Stimulated activated CD8-positive, alpha-beta memory T cell treated with anti-CD3 and anti-CD28 coated beads, Interleukin-12 subunit alpha, Interleukin-12 subunit beta, amount 100 ng/mL, for 4 hours (primary cell): Measurements from ENCODE around the gene LIPC.

Source experiments
- DNase-seq: peaks from one replicate; pipeline ENCODE4 v3.0.0-alpha.2; 2020; ENCODE audit warnings: low read depth

The LIPC gene

DNA sequence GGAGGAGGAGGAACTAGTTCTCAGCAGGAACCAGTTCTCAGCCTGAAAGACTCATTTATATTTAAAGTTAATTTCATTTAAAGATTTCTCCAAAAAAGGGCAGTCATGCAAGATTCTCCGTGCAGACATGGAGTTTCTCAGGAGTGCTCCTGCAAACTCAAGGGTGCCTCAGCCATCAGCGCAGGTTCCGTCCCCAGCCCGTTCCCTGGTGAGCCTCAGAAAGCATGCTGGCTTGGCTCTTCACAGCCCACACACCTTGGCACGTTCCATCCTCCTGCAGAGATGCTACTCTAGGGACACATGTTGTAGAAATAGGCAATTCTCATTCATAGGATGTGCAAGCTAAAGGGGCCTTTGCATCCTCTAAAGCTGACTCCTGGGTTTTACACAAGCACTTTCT lies 123.0 kb downstream of the LIPC start:
- DNase-seq = no peak

DNA sequence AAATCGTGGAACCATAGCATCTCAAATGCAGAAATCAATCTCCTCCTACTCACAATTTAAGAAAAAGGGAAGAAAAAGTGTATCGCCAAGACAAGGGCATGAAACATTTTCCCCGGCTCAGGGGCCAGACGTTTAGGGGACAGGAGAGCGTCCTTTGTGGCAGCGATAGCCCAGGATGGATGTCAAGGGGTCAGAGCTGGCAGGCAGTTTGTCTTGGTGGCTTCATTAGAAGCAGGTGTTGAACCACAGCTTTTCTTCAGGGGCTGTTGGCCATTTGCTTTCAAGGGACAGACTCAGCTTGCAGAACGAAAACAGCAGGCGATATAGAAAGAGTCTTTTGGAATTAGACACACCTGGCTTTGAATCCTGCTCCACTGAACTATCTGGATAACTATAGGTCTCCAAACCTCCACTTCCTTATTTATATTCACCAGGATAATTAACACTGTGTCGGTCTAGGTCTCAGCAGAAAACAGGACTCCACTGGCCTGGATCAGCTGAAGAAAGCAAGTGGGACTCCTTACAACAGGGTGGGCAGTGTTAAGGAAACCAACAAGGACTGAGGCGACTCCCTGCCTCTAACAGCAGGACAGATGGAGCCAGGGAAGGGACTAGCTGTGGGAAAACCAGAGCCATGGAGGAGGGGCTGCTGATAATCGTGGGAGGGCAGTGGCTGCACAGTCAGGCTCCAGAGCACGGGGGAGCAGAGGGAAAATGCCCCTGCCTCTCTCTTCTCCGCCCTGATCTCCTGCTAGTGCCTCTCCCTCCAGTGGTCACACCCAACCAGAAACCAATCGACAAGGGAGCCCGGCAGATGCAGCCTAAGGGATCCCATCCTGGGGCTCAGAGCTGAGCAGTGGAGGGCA lies 123.6 kb downstream of the LIPC start:
- DNase-seq = no peak

DNA sequence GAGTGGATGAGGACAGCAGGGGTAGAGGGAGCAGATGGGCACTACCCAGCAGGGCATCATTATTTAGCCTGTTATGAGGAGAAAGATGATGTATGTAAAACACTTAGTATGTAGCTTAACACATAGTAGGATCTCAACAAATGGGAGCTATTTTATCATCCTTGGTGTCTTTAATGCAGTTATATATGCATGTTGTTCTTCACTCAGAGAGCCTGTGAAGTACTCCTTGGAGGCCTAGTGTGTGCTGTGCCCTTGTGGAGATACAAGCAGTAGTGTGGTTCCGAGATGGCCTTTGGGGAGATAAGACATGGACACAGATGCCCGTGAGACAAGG lies 124.2 kb downstream of the LIPC start:
- no peak for DNase-seq

DNA sequence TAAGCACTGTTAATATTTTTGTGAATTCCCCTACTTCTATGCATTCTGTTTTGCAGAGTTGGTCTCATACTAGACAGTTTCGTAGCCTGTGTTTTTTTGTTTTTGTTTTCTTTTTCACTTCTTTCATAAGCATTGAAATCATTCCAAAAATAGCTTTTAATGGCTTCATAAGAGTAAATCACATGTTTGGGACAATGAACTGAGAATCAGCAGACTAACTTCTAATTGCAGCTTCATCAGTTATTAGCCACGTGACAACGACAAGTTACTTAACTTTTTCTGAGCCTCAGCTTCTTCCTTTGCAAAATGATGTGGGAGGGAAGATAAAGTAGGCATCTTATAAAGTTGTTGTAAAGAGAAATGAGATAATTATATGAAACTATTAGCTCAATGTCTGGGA lies 124.8 kb downstream of the LIPC start:
- DNase-seq = no peak

DNA sequence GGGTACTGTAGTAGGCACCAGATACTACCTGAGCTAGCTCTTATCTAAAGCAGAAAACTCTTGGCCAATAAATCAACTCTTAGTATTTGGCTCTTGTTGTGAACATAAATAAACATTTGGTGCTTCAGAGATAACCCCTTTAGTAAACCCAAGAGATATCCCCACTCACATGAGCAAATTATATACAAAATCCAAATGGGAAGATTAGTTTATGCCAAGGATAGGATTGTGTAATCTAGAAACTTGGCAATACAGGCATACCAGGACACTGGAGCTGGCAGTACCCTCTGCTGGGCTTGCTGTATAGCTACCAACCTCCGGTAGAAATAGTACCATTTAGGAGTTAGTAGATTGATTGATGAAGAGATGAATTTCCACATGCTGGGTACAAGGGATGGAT lies 127.0 kb downstream of the LIPC start:
- no peak for DNase-seq

DNA sequence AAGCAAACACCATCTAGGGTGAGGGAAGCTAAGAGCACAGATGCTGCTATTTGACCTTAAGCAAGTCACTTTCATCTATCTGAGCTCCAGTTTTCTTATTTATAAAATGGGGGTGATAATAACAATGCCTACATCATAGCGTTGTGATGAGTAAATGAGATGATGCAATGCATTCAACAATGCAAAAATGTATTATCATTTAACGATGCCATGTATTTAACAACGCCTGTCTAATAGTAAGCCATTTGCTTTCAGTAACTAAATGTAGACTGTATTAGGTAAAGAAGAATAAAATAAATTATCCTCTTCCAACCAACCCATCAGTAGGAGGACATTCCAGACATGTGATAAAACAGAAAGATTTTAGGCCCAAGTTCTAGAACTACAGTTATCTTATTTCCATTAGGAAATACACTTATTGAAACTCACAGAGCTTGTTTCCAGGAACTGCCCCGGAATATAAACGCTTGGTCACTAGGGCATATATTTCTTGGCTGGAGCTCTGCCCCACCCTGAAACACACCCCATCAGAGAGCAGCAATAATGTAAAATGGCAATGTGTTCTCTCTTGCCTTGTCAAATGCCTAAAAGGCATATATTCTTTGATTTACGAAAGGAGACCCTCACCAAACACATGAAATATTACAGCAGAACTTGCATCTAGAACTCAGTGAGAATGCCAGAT lies 128.3 kb downstream of the LIPC start:
- no peak for DNase-seq

DNA sequence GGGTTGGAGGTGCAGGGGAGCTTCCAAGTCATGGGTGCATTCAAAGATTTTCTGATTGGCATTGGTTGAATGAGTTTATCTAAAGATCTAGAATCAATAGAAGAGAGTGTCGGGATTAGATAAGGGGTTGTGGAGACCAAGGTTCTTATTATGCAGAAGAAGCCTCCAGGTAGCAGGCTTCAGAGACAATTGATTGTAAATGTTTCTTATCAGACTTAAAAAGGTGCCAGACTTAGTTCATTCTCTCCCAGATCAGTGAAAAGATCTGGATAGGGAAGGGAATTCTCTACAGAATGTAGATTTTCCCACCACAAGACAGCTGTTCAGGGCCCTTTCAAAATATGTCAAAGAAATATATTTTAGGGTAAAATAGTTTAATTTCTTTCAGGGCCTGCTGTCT lies 129.5 kb downstream of the LIPC start:
- DNase-seq = no peak

DNA sequence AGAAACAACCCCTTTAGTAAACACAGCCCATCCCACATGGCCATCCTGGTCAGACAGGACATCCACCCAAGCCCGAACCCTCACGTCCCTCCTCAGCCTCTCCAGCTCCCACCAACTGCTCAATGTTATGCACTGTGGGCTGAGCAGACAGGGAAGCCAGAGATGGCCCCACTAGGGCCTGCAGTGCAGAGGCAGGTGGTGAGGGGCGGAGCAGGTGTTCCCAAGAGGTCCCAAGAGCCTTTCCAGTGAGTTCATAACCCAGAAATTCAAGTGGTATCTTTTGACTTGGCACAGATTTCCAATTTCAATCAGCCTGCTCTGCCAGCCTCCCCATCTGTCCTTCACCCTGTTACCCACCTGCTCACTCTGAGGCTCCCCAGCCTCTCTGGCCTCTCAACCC lies 130.3 kb downstream of the LIPC start:
- no peak for DNase-seq

DNA sequence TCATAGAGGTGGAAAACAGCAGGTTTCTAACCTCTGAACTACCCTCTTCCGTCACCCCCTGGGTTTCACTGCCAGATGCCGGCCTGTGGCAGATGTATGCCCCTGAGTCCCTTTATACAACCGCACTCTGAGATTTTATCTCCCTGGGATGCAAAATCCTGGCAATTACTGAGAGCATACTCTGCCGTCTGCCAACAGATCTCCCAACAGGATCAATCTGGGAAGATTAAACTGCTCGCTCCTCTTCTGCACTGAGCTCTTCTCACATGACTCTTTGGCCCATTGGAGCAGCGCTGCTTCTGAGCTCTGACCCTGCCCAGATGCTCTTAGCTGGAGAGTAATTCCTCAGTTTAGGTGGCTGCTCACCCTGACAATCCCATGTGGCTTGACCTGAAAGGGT lies 133.2 kb downstream of the LIPC start:
- DNase-seq = no peak

DNA sequence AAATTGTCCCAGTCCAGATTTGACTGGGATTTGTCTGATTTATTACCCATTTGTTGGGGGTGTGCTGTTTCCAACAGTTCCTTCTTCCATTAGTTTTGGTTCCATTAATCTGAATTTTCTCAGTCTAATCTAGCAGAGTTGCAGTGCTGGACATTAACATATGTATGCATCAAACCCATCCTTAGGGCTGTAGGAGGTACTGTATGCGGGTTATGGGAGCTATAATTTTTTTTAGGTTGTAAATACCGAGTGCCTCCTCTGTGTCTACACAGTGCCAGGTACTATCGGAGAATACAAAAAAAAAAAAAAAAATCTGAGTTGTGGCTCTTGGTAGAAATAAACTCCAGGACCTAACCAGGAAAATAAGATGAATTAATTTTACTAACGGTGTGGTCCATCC lies 133.8 kb downstream of the LIPC start:
- no peak for DNase-seq

DNA sequence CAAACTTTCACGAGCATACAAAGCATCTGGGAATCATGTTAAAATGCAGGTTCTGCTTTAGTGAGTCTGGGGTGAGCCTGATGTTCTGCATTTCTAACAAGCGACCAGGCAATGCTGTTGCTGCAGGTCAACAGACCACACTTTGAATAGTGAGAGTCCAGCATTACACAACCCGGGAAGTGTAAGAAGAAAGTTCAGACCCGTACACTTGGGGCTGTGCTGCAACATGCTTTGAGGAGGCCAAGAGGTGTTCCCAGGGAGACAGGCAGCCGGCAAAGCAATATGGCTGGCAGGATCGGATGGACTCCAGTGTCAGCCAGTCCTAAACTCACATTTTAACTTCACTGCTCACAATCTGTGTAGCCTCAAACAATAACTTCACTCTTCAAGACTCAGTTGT lies 134.2 kb downstream of the LIPC start:
- DNase-seq = no peak

DNA sequence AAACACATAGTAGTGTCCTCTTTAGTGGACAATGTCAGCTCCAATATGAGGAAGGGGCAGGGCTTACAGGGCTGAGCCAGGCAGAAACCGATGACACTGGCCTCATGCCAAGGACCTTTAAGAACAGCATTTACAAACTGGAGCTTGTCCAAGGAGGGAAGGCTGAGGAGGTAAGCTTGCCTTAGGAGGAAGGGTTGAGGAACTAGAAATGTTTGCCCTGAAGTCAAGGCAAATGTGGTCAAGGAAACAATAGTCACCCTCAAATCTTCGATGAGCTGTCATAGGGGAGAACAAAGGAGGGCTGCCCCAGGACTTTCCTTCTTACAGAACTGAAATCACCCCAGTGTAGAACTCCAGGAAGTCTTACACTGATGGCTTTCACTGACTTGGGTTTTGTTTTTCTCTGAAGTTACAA lies 136.4 kb downstream of the LIPC start:
- no peak for DNase-seq

DNA sequence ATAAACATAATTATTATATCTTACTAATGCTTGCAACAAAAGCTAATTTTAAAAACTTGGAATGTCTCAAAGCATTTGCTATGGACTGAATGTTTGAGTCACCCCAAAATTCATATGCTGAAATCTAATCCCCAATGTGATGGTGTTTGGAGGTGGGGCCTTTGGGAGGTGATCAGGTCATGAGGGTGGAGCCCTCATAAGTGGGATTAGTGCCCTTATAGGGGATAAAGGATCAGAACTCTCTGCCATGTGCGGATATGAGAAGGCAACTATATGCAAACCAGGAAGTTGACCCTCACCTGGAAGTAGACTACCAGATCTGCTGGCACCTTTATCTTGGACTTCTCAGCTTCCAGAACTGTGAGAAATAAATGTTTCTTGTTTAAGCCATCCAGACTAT lies 137.7 kb downstream of the LIPC start:
- DNase-seq = no peak

DNA sequence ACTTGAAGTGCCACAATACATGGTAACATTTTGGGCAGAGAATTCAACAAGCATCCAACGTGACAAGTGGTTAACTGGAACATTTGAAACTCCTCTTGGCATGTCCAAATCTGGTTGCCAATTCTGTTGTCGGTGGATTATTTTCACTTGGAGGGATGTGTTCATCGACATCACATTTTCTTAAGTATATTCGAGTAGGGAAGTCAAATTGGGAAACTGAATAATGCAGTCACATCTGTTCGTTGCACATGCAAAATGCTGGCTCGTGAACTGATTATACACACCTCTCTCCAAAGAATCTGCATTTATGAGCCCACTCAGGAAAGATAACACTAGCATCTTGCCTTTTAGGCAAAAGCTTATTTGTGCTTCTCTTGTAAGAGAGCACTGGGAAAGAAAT lies 139.7 kb downstream of the LIPC start:
- no peak for DNase-seq

DNA sequence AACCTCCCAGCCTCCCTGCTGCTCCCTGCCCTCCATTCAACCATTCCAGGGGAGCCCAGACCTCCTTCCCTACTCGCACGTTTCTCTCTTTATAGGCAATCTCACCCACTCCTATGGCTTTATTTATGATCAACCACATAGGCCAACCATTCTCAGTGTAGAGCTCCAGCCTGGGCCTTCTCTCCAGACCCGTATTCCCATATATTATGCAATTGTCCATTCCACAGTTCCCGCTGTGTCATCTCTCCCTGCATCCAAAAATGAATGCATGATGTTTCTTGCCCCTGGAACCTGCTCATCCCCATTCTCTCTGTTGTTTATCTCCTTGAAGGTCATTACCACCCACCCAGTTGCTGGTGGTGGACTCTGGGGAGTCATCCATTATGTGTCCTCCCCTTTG lies 140.7 kb downstream of the LIPC start:
- DNase-seq = no peak

DNA sequence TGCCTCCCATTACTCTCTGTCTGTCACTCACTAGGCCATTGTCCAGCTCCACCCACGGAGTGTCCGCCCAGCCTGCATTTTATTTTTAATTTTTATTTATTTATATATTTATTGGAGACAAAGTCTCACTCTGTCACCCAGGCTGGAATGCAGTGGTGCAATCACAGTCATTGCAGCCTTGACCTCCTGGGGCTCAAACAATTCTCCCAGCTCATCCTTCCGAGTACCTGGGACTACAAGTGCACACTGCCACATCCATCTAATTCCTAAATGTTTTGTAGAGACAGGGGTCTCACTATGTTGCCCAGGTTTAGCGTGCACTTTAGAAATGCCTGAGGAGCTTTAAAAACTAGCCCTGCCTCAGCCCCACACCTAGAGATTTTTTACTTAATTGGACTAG lies 141.5 kb downstream of the LIPC start:
- DNase-seq = no peak

DNA sequence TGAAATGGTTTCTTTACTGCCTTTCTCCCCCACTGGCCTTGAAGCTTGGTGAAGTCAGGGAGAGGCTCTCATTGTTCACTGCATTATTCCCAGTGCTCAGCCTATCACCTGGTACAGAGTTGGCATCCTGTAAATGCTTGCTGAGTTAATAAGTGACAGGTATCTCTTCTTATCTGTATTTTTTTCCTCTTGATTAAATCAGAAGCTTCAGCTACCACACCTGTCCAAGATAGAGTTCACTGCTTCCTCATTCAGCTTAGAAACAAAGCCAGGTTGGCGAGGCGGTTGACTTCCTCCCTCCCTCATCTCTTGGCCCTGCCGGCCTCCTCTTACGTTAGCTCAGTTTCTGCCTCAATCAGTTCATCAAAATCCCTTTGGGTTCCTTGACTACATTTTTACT lies 142.8 kb downstream of the LIPC start:
- no peak for DNase-seq

DNA sequence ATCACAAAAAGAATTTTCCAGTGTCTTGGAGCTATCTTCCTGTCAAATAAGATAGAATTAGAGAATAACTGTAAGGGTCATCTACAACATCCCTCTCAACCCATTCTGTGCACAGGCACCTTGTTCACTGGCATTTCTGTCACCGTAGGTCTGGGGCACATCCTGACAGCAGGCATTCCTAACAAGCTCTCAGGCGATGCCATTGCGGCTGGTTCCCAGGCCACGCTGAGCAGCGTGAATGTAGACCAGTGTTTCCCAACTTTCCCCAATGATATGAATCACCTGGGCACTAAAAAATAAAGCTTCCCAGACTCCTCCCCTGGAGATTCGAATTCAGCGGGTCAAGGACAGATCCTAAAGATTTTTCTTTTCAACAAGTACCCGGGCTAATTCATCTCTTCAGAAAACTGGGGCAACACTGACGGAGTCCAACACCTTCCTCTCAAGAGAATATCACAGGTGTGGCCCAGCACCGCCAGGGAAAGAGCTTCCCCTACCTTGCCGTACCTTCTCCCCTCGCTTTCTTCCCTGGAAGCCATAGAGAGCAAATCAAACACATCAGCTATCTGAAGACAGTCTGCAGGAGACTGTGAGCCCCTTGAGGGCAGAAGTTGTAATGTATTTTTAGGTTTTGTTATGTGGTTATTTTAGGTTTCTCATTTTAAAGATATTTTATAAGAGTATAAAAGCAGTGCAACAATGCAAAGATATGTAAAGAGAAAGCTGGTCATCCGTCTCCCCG lies 143.4 kb downstream of the LIPC start:
- DNase-seq = no peak

DNA sequence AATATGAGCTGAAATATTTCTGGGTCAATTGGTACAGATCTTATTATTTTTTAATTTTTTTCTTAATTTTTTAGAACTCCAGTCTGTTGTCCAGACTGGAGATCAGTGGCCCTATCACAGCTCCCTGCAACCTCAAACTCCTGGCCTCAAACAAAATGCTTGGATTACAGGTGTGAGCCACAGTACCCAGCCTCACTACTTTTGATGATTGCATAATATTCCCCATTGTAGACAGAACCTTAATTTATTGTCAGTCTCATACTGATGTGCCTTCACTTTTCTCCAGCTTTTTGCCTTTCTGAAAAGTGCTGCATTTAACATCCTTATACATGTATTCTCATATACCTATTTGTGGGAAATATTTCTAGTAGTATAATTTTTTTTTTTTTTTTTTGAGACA lies 144.9 kb downstream of the LIPC start:
- DNase-seq = no peak

DNA sequence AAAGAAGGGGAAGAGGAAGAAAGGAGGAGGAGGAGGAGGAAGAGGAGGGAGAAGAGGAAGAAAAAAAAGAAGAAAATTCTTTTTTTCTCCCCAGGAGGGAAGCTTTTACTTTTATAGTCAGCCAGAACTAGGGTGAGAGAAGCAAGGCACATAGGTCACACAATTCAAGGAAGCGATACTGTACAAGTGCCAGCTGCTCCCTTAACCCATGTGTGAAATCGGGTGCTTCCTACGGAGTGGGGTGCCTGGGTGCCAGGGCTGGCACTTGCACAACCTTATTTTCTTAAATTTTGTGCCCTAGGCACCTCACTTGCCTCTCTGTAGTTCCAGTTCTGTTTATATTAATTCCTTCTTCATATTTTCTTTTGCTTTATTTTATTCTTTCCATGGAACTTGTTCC lies 150.4 kb downstream of the LIPC start:
- DNase-seq = no peak

DNA sequence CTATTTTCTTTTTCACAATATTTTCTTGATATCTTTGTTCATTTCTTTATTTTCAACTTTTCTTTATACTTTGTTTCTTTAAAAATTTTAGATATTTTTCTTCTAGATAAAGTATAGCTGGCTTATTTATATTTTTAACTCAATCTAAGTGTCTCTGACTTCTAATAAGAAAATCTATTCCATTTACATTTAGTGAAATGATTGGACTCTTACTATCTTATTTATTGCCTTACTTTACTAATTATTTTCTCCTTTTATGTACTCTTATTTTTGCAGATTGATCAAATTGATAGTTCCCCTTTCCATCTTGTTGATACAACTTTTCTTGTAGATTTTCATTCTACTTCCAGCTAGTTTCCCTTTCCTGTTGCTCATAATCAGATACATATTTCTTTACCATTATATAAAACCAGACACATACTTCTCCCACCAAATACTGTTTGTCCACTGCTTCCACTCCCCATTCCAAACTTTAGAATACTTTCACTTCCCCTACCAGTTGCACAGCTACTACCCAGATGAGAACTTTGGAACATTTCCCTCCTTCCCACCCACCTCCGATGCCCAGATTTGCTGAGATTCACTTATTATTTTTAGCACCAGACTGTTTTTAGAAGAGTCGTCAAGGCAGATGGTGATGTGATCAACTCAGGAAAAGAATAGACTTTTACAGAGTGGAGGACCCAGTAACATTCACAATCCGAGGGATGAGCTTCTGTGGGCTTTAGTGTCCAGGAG lies 151.5 kb downstream of the LIPC start:
- DNase-seq = no peak

DNA sequence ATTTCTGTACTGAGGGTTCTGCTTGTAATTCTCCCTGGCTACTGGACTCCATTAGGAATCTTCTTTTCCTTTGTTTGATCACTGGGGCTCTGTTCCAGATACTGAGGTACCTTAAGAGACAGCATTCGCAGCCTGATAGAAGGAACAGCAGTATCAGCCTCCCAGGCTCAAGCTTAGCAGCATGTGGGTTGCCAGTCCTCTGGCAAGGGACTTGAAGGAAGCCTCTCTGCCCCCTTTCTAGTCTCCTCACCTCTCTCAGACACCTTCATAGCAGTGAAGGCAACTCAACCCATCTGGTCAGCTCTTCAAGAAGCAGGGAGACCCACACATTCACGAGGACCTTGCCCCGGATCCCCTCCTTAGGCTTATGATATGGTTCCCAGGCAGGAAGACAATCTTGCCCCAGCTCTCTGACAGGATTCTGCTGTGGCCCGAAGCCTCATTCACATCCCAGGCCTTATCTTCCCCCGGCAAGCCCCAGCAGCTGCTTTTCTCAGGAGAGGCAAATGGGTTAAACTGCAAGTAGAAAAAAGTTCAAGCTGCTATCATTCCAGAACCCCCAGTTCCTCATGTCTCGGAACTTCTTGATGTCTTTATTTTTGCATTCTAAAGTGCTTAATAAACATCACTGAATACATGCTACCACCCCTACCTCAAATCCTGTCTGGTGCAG lies 153.1 kb downstream of the LIPC start:
- no peak for DNase-seq
